NCI-H748 (cell line): ENCODE data around the gene CSF1.
"Not testable (repeated sequence)": the region's sequence is repeated elsewhere in the genome, so short reads cannot be mapped to it uniquely, and the experiment has no call there.

ENCODE experiments used
- DNase-seq: peaks from one replicate; lab custom pipeline; 2025; ENCODE audit not compliant: unreplicated experiment; lab: John Stamatoyannopoulos, UW

Gene CSF1

GRCh38 chr1:109918671-109919070 lies 8.0 kb downstream of the CSF1 start:
- no peak for DNase-seq

GRCh38 chr1:109919303-109919702 lies 8.7 kb downstream of the CSF1 start:
- DNase-seq: no peak

GRCh38 chr1:109920391-109920790 lies 9.7 kb downstream of the CSF1 start:
- not testable (repeated sequence) for DNase-seq

GRCh38 chr1:109922326-109922725 lies 11.7 kb downstream of the CSF1 start:
- DNase-seq: no peak

- DNase-seq: peak; percentile 25
Measured at GRCh38 chr1:109923131-109923945, 12.7 kb downstream of the CSF1 start.

GRCh38 chr1:109923946-109924275 lies 13.3 kb downstream of the CSF1 start:
- DNase-seq: no peak

GRCh38 chr1:109924316-109924715 lies 13.7 kb downstream of the CSF1 start:
- DNase-seq: no peak

- no peak for DNase-seq
Measured at GRCh38 chr1:109925159-109925990, 14.7 kb downstream of the CSF1 start.

GRCh38 chr1:109926662-109927300 lies 16.1 kb downstream of the CSF1 start:
- no peak for DNase-seq

- no peak for DNase-seq
Measured at GRCh38 chr1:109927356-109927755, 16.7 kb downstream of the CSF1 start.

GRCh38 chr1:109927911-109928321 lies 17.3 kb downstream of the CSF1 start:
- no peak for DNase-seq

- DNase-seq: no peak
Measured at GRCh38 chr1:109928591-109929111, 18.0 kb downstream of the CSF1 start.

- no peak for DNase-seq
Measured at GRCh38 chr1:109929170-109929569, 18.5 kb downstream of the CSF1 start.

GRCh38 chr1:109929588-109930251 lies 19.1 kb downstream of the CSF1 start:
- no peak for DNase-seq

GRCh38 chr1:109930252-109930993 lies 19.8 kb downstream of the CSF1 start:
- no peak for DNase-seq

GRCh38 chr1:109931189-109931731 lies 20.6 kb downstream of the CSF1 start:
- peak; percentile 88 for DNase-seq

GRCh38 chr1:109931911-109932636 lies 21.4 kb downstream of the CSF1 start:
- DNase-seq: no peak

- no peak for DNase-seq
Measured at GRCh38 chr1:109932679-109933078, 22.0 kb downstream of the CSF1 start.
